AG10803 (cell line): Measurements from ENCODE around the gene IRF1.

Source experiments
- DNase-seq: peaks from one replicate; pipeline ENCODE4 v3.0.0; 2010; ENCODE audit warnings: low read depth
- H3K4me3 ChIP-seq: 2 replicates; pipeline ENCODE4 v1.5.1; 2011; ENCODE audit warnings: mild to moderate bottlenecking, low read length, control low read depth
- CTCF ChIP-seq: conservative IDR thresholded peaks from 2 replicates; pipeline ENCODE4 v1.5.1; 2011; ENCODE audit warnings: mild to moderate bottlenecking, low read length, control low read depth, inconsistent platforms

The IRF1 gene

GRCh38 chr5:132475987-132476875, 14.3 kb downstream of the IRF1 start:
- TF ChIP-seq CTCF = no peak
- H3K4me3 ChIP-seq = no peak overlapping the region
- DNase-seq = no peak

- no peak for DNase-seq
- H3K4me3 ChIP-seq = no peak overlapping the region
- TF ChIP-seq CTCF = no peak
These were observed 15.1 kb downstream of the IRF1 start for GRCh38 chr5:132475497-132475882.

DNA sequence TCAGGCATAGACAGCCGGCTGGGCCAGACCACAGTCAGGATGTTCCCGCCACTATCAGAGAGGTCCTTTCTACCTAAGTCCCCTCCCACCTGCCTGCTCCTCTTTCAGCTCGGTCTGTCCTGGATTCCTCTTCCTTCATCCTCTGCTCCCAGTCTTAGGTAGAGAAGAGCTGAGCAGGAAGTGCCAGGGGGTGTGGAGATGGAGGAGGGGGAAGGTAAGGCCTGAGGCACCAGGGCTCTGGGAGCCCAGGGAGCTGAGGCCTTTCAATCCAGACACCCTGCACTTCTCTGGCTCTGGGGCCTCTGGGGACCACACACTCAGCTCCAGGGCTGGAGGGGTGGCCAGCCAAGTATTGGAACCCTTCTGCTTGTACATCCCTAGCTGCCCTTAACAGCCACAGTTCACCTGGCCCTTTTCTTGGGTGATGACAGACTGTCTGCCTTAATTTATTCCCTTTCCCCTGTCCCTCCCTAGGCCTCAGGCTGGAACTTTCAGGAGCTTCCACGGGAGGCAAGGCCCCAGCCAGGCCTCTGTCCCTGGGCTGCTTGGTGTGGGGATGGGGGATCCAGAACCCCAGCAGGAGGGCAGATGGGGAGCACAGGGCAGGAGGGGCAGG, 15.6 kb downstream of the IRF1 start:
- DNase-seq = no peak
- no peak overlapping the region for H3K4me3 ChIP-seq
- no peak for TF ChIP-seq CTCF

DNA sequence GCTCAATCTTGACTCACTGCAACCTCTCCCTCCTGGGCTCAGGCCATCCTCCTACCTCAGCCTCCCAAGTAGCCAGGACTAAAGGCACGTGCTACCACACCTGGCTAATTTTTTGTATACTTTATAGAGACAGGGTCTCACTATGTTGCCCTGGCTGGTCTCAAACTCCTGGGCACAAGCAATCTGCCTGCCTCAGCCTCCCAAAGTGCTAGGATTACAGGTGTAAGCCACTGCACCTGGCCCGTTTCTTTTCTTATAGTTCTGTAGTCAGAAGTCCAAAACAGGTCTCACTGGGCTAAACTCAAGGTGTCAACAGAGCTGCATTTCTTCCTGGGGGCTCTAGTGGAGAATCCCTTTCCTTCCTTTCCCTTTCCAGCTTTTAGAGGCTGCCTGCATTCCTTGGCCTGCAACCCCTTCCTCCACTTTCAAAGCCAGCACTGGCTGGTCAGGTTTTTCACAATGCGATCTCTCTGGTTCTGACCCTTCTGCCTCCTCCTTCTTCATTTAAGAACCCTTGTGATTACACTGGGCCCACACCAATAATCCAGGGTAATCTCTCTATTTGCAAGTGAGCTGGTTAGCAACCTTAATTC, 16.3 kb downstream of the IRF1 start:
- no peak for TF ChIP-seq CTCF
- DNase-seq = no peak
- H3K4me3 ChIP-seq = no peak overlapping the region

GRCh38 chr5:132473668-132474067, 16.9 kb downstream of the IRF1 start:
- no peak for DNase-seq
- H3K4me3 ChIP-seq = no peak overlapping the region
- TF ChIP-seq CTCF = no peak

- no peak for DNase-seq
- no peak overlapping the region for H3K4me3 ChIP-seq
- no peak for TF ChIP-seq CTCF
These were observed 17.5 kb downstream of the IRF1 start for GRCh38 chr5:132473019-132473531.

DNA sequence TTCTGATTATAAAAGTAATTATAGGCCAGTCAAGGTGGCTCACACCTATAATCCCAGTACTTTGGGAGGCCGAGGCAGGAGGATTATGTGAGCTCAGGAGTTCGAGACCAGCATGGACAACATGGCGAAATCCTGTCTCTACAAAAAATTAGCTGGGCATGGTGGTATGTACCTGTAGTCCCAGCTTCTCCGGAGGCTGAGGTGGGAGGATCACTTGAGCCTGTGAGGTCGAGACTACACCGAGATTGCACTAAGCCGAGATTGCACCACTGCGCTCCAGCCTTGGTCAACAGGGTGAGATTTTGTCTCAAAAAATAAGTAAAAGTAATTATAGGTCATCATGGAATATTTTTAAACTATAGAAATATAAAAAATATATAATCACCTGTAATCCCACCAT, 18.1 kb downstream of the IRF1 start:
- DNase-seq = no peak
- no peak for TF ChIP-seq CTCF
- no peak overlapping the region for H3K4me3 ChIP-seq
